Renal cortex interstitium (tissue), 11 donors: Measurements from ENCODE around the gene CATSPERE. TPM values are rescaled to one million over a fixed set of nuclear protein-coding genes. Genes with fewer than 3 reads are reported as not detected.
A peak's percentile ranks its signal among the peaks of the same experiment; 100 is the strongest.
"Not testable (repeated sequence)": the region's sequence is repeated elsewhere in the genome, so short reads cannot be mapped to it uniquely, and the experiment has no call there.

Source experiments
- DNase-seq, 11 donors: peaks; one replicate each; pipeline ENCODE4 v3.0.0-alpha.2; 2013; ENCODE audit warnings: low read depth in 9 of 11, low spot score in 4 of 11; ENCODE audit errors: extremely low read depth in 1 of 11
- polyA plus RNA-seq, 3 donors: library from polyadenylated mRNA; unstranded; fragments of 120-200 nt; gene quantifications; one replicate each; pipeline ENCODE4 v1.2.1, GENCODE V29; 2013; ENCODE audit not compliant: insufficient read length in 3 of 3

CATSPERE gene
- polyA plus RNA-seq, 3 donors = 1.5 to 2.4 (median 1.9) TPM

DNA sequence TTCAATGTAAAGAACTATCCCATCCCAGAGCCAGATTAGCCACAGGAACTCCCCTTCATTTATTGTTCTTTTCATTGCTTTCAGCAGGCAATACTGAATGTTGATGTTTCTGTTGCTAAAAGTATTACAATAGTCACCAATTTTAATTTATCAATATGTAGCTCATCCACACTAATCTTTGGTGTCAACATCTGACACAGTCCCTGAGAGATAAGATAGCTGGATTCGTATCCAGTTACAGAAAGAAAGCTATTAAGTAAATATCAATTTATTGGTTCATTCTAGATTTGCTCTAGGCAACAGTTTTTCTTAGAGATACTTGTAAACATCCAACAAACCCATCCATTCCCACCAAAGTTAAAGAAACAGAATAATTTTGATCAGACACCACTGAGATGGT is 14.0 kb upstream of the CATSPERE start:
- DNase-seq = no peak

DNA sequence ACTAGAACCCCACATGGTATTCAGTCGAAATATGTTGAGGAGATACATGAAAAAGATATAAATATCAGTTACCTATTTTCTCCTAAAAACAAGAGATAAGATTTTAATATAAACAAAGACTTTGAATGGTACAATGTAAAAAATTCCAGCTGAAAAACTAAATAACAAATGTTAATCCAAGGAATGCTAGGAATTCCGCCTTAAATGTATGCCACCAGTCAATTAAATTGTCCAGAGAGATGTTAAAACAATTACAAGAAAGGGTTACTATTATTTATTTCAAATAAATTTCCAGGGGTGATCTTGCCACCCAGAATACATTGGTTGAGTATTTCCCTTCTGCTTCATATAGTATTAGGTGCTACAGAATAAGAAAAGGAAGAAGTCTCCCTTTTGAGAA is 13.5 kb upstream of the CATSPERE start:
- no peak for DNase-seq

DNA sequence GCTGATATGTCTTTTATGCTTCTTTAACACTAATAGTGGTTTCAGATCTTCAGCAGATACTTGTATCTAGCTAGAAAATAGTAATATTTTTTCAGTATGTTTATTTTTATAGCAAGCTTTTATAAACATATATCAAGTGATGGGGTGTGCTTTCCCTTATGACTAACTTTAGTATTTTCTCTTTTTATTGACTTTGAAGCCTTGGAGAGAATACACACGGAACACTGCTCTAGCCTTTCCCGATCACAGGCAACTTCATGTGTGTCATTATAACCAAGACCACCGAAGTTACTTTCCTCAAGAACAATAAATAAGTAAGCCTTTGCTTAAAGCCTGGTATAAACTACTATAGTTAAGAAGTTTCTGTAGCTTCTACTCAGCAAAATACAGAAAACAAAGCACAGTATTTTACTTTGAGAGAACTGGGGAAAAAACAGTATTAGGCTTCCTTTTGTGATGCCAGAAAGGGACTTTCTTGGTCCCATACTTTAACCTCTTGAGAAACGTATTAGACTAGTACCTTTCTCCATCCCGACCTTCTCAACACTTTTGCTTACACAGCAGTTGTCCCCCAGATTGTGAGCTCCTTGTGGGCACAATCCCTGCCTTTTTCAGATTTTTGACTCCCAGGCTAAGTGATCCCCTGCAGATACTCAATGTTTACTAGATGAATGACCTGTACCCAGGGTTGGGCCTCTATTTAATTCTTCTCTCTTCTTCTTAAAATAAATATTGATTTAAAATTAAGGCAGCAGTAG is 12.6 kb upstream of the CATSPERE start:
- no peak for DNase-seq

DNA sequence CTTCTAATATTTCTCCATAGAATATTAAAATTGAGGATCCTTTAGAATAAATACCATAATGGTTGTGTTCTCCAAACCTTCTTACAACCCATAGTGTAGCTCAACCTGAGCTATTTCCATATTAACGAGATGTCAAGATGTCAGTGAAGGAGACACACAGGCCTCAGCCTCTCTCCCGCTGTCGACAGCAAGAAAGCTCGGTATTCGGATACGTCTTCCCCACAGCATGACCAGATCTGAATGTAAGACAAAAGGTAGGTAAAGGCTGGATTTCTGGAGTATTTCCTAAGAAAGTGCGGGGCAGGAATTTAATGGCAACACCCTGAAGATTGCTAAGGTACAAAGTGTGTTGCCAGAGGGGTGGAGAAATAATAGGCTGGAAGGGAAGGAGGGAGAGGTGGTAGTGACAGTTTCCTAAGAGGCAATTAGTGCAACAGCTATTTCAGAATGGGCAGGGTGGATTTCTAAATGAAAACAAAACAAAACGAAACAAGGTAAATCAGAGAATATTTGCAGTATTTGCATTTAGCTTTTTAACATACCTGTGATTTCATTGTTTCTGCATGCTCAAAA is 11.1 kb upstream of the CATSPERE start:
- DNase-seq = no peak

DNA sequence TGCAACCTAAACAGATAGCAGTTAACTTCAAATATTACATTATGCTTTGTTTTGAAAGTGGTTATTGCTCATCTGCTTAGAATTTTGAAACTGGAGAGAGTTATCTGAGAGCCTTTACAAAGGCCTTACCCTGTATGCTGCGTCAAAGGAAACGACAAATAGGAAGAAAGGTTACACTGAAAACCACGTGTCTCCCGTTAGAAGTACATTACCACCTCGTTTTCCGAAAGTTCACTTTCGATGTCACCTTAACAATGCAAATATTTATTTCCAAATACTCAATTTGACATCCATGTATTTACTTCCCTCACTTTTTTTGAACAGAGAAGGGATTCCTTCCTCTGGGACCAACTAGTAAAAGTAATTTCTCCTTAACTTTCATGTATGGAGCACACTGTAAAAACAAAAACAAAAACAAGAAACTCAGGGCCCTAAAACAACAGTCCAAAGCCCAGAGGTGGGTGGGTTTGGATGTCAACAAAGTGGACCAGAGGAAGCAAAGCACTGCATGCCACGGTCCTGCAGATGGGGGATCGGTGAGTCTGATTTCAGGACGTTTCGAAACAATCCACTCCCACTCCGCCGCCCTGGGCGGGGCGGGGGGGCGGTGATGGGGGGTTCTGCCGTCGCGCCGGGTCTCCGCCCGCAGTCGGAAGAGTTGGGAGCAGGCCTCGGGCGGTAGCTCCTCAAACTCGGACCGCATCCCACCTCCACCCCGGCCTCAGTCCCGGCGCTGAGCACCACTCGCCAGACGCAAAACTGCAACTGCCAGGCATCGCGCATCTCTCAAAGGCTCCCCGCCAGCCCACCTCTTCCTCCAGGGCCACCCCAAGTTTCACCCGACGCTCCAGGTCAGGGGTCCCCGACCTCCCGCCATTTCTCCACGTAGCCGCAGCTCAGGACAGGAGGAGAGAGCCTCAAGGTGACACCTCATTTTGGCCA is 10.2 kb upstream of the CATSPERE start:
- DNase-seq = peak in 8 of 11 donors; percentile 13 to 36 (median 27)

DNA sequence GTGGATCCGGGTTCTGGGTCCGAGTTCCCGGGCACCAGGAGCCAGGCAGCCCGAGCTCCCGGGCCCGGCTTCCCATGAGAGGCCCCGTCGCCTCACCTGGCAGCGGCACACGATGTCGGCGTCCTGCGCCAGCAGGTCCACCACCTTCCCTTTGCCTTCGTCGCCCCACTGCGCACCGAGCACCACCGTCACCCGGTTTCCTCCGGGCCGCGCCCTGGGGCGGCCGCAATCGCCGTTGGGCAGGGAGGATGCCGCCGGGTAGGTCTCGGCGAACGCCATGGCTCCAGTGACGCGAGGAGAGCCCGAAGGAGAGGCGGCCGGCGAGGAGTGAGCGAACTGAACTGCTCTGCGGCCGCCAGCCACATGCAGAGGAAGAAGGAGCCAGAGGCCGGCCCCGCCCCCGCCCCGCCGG is 9.5 kb upstream of the CATSPERE start, which contains the start of gene ADSS2:
Gene ADSS2 (minus strand): TSS at position 371 of the 412 bp plus-strand sequence. CDS start 92 bp downstream, at position 279.
- peak in 2 of 11 donors; percentile 4 to 33 for DNase-seq

DNA sequence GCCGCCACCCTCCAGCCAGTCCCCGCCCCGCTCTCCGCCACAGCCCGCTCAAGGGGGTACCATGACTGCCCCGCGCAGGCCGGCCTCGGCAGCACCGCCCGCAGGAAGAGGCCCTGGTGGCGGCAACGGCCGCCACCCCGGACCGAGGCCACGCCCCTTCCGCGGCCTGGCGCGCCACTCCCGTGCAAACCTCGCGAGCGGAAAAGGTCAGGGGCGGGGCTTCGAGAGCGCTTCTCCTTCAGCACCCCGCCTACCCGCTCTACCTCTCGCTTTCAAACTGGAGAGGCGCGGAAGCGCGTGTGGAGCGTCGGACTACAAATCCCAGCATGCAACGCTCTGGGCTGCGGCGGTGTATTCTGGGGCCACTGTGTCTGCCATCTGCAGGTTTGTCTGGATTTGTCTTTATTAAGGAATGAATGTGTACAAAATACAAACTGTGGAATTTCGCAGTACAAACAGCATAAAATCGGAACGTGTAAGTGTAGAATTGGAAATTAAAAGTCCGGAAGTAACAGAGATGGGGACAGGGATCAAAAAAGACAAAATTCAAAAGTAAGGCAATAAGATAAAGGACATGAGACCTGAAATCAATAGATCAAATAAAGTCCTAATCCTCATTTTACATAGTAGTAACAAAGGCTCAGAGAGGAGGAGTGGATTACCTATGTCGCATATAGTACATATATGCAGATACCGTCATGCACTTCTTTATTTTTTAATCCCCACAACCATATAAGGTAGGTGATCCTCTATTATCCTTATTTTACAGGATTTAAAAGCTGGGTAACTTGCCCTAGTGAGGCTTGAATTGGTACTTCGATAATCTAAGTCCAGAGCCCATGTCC is 8.9 kb upstream of the CATSPERE start:
- peak; percentile 97 to 100 (median 99) for DNase-seq

DNA sequence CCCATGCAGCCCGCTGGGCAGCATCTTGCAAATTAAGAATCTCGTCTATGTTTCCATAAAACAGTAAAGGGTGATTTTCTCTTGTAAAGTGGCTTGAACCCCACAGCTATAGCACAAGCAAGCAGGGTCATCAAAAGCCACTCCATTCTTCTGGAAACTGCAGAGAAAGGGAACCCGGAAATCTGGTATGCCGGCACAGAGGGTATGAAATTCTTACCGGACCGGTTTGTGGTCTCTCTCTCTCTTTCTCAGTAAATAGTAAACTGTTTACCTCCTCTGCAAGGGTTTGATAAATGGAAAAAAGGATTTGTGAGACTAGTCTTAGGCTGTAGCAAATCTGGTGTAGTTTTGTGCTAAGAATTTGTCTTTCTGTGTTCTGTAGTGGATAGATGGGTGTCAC is 6.7 kb upstream of the CATSPERE start:
- DNase-seq = peak in 2 of 11 donors; percentile 29 to 34

DNA sequence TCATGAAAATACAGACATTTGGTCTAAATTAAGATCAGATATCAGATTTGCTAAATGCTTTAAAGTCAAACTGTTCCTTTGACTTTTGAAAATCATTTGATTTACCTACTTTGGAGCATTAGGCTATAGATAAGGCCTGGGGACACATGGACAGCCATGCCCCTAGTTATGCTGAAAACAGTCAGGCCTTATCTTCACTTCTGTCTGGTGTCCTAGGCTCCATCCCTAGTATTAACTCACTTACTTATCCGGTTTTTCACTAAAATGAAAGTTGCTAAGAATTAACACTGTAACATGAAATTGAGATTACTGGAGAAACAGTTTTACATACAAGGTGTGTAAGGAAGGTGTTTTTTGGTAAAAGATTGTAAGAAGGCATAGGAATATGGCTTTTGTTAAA is 4.5 kb upstream of the CATSPERE start:
- DNase-seq = no peak

DNA sequence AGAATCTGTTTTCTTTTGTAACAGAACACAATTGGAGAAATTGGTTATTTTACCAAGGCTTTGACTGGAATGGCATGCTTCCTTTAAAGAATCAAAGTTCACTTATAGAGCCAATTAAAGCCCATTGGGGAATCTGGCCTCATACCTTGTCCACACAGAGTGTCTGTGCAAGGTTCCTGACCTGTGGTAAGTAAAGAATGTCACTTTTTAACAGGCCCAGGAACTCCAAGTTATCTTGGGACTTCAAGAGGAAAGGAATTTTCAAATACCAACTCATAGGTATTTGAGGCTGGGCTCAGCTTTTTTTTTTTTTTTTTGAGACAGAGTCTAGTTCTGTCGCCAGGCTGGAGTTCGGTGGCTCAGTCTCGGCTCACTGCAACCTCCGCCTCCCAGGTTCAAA is 2.3 kb upstream of the CATSPERE start:
- no peak for DNase-seq

DNA sequence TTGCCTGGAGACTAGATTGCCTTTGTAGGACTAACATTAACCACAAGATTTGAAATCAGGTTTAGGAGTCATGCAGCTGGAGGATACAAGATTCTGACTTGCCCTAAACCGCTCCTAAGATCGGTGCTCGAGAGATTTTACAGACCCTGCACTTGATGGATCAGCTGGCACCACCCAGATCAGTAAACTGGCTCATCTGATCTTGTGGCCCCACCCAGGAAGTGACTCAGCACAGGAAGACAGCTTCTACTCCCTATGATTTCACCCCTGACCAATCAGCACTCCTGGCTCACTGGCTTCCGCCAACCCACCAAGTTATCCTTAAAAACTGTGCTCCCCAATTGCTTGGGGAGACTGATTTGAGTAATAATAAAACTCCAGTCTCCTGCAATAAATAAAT is 876 bp upstream of the CATSPERE start:
- no peak for DNase-seq

DNA sequence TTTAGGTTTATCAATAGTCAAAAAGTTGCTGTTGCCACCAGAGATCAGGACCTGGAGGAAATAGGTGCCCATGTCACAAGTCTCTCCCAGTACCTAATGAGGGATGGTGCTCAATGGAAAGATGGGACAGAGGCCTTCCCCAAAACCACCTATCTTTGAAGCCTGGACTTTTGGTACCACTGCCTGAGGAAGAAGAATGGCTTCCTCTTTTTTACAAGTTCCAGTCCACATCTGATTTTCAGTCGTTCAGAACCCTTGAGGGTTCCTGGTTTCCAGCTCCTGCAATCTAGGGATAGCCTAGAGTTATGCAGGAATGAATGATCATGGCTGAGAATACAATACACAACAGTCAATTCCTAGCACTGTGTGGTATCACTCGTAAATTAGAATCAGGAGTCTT is 5.7 kb downstream of the CATSPERE start:
- no peak for DNase-seq

DNA sequence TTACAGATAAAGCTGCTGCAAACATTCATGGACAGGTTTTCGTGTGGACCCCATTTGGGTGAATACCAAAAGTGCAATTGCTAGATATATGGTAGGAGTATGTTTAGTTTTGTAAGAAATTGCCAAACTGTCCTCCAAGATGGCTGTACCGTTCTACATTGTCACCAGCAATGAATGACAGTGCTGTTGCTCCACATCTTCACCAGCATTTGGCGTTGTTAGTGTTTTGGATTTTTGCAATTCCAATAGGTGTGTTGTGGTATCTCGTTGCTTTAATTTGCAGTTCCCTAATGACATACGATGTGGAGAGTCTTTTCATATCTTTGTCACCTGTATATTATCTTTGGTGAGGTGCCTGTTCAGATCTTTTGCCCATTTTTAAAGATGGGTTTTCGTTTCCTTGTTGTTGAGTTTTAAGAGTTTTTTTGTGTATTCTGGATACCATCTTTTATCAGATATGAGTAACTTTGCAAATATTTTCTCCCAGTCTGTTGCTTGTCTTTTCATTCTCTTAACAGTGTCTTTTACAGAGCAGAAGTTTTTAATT is 12.1 kb downstream of the CATSPERE start:
- no peak for DNase-seq

DNA sequence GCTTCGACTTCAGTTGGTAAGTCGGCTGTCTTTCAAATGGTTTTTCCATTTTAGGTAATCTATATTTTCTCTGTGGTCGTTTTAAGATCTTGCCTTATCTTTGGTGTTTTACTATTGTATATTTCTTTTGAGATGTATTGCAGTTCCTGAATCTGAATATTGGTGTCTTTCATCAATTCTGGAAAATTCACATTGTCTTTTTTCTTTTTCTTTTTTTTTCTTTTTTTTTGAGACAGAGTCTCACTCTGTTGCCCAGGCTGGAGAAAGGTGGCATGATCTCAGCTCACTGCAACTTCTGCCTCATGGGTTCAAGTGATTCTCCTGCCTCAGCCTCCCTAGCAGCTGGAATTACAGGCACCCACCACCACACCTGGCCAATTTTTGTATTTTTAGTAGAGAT is 23.9 kb downstream of the CATSPERE start:
- DNase-seq = not testable (repeated sequence)

DNA sequence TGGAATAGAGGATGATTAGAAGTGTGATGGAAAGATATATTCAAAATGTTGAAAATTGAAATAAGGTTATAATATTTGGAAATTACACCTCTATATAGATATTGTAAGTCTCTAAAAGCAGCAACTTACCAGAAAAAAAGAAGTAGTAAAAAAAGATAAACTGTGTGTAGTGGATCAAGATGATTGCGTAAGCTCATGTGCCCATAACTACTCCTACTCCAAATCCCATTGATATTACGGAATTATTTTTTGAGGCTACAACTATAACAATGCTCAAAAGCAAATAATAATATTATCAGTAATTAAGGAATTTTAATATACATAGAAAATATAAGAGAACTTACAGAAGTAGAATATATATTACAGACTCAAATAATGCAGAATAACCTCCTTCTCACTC is 33.6 kb downstream of the CATSPERE start:
- DNase-seq = no peak

DNA sequence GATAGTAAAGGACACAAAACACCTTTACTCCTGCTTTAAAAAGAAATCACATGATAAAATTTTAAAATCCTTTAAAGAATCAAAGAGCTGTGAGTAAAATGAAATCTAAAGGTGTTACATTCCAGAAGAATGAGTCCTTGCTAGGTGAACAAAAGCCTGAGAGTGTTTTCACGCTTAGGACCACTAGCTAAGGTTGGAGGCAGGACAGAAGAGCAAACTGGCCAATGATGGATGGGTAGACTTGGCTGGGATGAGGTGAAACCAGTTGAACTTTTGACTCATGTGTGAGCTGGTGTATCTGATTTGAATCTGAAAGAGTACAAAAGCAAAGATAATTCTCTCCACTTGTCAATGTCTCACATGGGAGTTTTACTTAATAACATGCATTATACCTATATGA is 35.1 kb downstream of the CATSPERE start:
- no peak for DNase-seq

DNA sequence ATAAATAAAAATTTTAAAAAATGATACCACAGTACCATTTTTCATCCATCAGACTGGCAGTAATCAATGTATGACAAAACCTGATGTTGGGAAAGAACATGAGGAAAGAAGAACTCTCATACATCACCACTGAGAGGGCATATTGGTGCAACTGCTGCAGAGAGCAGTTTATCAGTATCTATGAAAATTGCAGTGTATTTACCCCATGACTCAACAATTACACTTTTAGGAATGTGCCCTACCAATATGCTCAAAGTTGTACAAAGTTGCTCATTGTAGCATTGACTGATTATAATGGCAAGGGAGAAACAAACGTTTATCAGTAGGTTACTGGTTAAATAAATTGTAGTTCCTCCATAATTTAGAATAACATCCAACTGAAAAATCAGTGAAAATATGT is 36.7 kb downstream of the CATSPERE start:
- DNase-seq = no peak

DNA sequence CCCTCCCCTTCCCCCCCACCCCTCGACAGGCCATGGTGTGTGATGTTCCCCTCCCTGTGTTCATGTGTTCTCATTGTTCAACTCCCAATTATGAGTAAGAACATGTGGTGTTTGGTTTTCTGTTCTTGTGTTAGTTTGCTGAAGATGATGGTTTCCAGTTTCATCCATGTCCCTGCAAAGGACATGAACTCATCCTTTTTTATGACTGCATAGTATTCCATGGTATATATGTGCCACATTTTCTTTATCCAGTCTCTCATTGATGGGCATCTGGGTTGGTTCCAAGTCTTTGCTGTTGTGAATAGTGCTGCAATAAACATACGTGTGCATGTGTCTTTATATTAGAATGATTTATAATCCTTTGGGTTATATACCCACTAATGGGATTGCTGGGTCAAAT is 38.4 kb downstream of the CATSPERE start:
- not testable (repeated sequence) for DNase-seq

DNA sequence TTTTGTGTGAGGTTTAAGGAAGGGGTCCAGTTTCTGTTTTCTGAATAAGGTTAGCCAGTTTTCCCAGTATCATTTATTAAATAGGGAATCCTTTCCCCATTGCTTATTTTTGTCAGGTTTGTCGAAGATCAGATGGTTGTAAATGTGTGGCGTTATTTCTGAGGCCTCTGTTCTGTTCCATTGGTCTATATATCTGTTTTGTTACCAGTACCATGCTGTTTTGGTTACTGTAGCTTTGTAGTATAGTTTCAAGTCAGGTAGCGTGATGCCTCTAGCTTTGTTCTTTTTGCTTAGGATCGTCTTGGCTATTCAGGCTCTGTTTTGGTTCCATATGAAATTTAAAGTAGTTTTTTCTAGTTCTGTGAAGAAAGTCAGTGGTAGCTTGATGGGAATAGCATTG is 39.4 kb downstream of the CATSPERE start:
- DNase-seq = not testable (repeated sequence)
